ENCODE results near the gene DGKH.

DGKH gene

DNA sequence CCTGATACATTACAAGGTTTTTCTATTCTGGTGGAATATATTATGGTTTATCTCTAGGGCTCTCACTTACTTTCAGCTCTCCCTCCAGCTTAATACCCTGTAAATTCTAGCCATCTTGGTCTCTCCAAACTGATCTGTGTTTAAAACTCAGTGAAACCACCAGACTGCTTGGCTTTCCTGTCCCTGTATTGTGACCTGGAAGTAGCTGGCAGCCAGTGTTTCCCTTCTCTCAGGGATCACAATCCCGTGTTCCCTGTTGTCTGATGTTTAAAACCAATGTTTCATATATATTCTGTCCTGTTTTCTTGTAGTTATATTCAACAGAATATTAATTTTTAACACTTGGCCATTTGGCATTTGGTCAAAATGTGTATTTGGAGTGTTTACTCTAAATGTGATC lies 231.5 kb downstream of the DGKH start:
- H3K27me3 ChIP-seq (ENCODE audit: control insufficient read depth, insufficient read depth, low read length) = no peaks in the 10 kb centered on the region
- H3K4me1 ChIP-seq (ENCODE audit: control insufficient read depth, insufficient read depth, low read length) = peaks cover 15% of the 10 kb centered on the region
- H3K4me3 ChIP-seq (ENCODE audit: low read length) = no peak overlapping the region
- no peak overlapping the region for H3K9ac ChIP-seq (ENCODE audit: low read length)
- no peaks in the 10 kb centered on the region for H3K36me3 ChIP-seq (ENCODE audit: control insufficient read depth, insufficient read depth, low read length)
- H3K9me3 ChIP-seq (ENCODE audit: control insufficient read depth, low read length) = no peaks in the 10 kb centered on the region

DNA sequence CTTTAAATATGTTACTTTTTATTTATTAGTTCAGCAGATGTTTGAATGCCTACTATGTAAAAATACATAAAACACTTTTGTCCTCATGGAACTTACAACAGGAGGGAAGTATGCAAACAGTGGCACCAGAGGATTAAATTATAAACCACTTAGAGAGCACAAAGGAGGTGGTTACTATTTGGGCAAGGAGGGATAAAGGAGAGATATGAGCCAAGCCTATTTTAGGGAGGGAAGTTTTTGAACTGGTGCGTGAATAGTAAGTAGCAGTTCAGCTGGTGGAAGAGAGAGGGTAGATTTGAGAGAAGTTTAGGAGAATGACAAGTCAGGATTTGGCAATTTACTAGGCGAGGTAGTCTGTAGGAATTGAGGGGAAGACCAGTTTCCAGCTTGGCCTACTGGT lies 232.1 kb downstream of the DGKH start:
- no peaks in the 10 kb centered on the region for H3K27me3 ChIP-seq (ENCODE audit: control insufficient read depth, insufficient read depth, low read length)
- no peak overlapping the region for H3K4me3 ChIP-seq (ENCODE audit: low read length)
- no peak overlapping the region for H3K9ac ChIP-seq (ENCODE audit: low read length)
- no peaks in the 10 kb centered on the region for H3K36me3 ChIP-seq (ENCODE audit: control insufficient read depth, insufficient read depth, low read length)
- peaks cover 15% of the 10 kb centered on the region for H3K4me1 ChIP-seq (ENCODE audit: control insufficient read depth, insufficient read depth, low read length)
- H3K9me3 ChIP-seq (ENCODE audit: control insufficient read depth, low read length) = no peaks in the 10 kb centered on the region

DNA sequence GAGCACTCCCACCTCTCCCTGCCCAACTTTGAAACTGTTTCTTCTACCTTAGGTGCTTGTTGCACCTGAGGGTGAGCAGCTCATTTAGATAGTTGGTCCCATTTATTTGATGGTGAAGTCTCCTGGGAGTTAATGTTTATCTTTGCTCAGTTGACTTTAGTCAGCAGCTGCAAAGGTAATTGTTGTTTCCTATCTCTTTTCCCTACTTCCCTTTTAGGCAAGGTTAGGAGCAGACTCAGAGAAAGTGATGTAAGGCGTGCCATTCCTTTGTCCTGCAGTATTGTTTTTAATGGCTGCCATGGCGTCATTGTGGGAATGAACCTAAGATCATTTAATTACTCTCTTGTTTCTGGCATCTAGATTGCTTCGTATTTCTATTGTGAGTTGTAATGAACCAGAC lies 235.1 kb downstream of the DGKH start:
- no peak overlapping the region for H3K9ac ChIP-seq (ENCODE audit: low read length)
- H3K36me3 ChIP-seq (ENCODE audit: control insufficient read depth, insufficient read depth, low read length) = no peaks in the 10 kb centered on the region
- no peak overlapping the region for H3K4me3 ChIP-seq (ENCODE audit: low read length)
- H3K27me3 ChIP-seq (ENCODE audit: control insufficient read depth, insufficient read depth, low read length) = no peaks in the 10 kb centered on the region
- peaks cover 15% of the 10 kb centered on the region for H3K4me1 ChIP-seq (ENCODE audit: control insufficient read depth, insufficient read depth, low read length)
- no peaks in the 10 kb centered on the region for H3K9me3 ChIP-seq (ENCODE audit: control insufficient read depth, low read length)

DNA sequence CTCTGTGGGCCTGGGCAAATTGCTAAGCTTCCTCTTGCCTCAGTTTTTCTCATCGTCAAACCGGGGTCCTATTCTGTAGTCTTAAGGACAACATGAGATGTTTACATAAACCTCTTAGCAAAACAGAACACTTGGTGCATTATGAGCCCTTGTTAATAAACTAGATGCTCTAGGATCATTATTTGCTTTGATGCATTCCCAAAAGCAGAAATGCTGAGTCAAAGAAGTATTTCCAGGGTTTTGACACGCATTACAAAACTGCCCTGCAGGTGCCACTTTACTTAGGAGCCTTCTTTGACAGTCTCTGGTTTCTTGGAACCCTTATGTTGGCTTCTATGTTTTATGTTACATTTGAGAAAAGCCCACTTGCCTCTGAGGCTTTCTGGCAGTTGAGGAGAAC lies 235.6 kb downstream of the DGKH start:
- H3K4me1 ChIP-seq (ENCODE audit: control insufficient read depth, insufficient read depth, low read length) = peaks cover 15% of the 10 kb centered on the region
- H3K4me3 ChIP-seq (ENCODE audit: low read length) = no peak overlapping the region
- H3K27me3 ChIP-seq (ENCODE audit: control insufficient read depth, insufficient read depth, low read length) = no peaks in the 10 kb centered on the region
- H3K9me3 ChIP-seq (ENCODE audit: control insufficient read depth, low read length) = no peaks in the 10 kb centered on the region
- no peaks in the 10 kb centered on the region for H3K36me3 ChIP-seq (ENCODE audit: control insufficient read depth, insufficient read depth, low read length)
- no peak overlapping the region for H3K9ac ChIP-seq (ENCODE audit: low read length)
